ENCODE results near the gene ECE1.

DNA sequence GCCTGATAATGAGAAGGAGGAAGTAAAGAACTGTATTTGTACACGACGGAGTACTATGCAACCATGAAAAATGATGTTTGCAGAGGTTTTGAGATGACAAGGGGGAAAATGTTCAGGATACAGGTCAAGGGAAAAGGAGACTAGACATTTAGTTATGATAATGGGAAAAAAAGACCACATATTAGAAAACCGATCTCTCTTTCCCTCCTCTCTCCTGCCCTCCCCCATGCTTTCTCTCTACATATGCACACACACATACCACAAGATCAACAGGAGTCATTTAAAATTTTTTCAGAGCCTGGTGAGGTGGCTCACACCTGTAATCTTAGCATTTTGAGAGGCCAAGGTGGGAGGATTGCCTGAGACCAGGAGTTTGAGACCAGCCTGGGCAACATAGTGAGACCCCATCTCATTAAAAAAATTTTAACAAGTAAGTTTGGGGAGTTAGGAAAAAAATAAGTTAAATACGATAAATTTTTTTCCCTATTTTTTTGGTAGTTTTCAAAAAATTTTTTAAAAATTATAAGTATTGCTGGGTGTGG, 44.5 kb downstream of the ECE1 start:
- TF ChIP-seq EZH2 (IDR thresholded peaks at IDR 0.05; ENCODE audit: insufficient read depth, poor library complexity, severe bottlenecking) (no peak), EZH2phosphoT487 (IDR thresholded peaks at IDR 0.05; ENCODE audit: insufficient read depth, low read depth) (no peak)
